Amniotic epithelial cell (primary cell): ENCODE results near the gene TCF21.

Source experiments
- DNase-seq: peaks from one replicate; pipeline ENCODE4 v3.0.0-alpha.2; 2010; ENCODE audit warnings: low read depth

The TCF21 gene

DNA sequence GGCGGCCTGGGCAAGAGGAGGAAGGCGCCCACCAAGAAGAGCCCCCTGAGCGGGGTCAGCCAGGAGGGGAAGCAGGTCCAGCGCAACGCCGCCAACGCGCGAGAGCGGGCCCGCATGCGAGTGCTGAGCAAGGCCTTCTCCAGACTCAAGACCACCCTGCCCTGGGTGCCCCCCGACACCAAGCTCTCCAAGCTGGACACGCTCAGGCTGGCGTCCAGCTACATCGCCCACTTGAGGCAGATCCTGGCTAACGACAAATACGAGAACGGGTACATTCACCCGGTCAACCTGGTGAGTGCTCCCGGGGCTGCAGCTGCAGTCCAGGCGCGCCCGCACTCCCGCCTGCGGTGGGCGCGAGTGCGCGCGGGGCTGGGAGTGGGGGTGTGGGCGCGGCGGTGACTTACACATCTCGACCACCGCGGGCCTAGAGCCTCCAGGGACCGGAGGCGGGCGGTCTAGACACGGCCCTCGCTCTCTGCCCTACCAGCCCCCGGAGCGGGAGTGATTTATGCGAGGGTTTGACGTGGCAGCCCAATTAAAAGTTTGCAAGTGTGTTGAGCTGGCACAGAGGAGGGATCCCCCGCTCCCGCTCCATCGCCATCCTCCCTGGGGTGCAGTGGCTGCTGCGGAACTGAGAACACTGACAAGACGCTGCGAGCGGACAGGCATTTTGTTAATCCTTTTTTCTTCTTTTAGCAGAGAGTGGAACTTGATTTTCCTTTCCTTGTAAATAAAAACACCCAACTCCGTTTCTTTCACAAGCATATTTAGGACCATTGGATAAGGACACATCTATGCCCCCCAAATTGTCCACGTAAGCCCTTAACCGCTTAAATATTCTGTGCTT lies 867 bp downstream of the TCF21 start:
- no peak for DNase-seq

DNA sequence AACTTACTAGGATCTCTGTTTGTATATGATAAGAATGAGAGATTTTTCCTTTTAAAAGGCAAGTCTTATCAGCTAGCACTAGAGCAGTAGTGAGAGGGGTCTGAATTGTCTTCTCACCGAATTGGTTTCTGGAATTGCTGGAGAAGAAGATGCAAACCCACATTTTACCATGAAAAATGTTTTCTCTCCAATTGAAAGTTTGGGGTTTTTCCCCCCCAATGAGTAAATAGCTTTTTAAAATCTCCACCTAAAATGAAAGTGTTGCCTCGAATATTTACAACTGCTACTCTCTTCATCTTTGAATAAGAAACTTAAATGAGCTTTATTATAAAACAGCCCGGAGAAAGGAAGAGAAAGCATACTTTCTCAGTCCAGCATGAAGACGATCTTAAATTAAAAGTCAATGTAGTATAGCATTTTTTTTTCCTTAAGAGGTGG lies 1.8 kb downstream of the TCF21 start:
- DNase-seq: no peak

DNA sequence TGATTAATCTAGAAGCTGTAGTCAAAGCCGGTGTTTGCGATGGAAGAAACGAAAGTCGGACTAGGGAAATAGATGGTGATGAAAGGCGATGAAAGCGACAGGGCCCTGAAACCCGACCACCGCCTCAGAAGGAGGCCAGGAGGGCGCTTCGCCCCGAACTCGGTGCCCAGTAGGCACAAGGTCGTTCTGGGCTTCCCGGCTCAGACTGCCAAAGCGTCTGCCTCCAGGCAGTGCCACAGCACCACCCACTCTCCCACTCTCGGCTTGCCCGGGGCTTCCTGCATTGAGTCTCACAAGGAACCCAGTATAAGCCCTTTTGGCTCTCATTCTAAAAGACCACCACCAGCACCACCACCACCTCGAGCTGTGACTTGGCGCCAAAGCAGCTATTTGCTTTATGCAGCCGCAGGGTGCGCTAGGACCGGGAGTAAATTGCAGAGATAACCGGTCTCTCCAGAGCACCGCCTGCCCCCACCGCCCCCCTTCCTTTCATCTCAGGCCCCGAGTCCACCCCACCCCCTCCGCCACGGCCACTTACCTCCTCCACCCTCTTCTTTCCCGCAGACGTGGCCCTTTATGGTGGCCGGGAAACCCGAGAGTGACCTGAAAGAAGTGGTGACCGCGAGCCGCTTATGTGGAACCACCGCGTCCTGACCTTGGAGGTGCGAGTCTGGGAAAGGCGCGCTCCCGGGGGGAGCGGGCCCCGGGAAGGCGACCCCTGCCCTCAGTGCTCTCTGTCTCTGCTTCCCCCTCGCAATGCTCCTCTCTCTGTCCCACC lies 2.4 kb downstream of the TCF21 start:
- DNase-seq: no peak

DNA sequence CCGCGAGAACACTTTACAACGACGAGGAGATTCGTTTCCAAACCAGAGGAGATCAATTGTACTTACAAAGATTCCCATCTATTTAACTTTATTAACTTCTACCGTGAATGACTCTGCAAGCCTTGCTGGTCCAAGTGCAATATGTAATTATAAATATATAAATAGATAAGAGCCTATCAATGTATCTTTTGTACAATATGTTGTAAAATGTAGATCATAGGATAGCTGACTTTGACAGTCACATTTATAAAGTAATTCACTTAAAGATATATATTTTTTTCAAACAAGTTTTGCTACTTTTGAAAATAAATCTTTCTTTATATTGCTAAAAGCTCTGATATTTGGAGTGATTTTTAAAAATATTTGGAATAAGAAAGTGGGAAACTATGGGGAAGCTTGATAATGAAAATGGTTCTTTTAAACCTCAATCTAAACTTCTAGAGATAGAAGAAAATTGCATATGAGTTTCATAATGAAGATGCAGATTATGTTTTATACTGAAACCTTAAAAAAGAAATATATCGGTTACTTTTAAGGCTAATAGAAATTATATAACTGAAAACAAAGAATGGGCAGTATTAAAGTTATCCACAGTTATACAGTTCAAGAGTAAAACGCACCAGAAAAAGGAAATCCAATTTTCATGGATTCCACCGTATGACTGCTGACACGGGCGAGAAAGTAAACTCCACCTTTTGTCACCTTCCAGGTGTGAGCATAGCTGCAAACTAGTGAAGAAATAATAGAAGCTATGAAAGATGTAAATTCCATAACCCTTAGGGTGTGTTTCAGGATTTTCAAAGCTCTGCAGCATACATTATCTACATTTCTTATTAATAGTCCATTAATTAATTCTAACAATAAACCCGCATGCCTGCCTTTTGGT lies 3.3 kb downstream of the TCF21 start:
- no peak for DNase-seq

DNA sequence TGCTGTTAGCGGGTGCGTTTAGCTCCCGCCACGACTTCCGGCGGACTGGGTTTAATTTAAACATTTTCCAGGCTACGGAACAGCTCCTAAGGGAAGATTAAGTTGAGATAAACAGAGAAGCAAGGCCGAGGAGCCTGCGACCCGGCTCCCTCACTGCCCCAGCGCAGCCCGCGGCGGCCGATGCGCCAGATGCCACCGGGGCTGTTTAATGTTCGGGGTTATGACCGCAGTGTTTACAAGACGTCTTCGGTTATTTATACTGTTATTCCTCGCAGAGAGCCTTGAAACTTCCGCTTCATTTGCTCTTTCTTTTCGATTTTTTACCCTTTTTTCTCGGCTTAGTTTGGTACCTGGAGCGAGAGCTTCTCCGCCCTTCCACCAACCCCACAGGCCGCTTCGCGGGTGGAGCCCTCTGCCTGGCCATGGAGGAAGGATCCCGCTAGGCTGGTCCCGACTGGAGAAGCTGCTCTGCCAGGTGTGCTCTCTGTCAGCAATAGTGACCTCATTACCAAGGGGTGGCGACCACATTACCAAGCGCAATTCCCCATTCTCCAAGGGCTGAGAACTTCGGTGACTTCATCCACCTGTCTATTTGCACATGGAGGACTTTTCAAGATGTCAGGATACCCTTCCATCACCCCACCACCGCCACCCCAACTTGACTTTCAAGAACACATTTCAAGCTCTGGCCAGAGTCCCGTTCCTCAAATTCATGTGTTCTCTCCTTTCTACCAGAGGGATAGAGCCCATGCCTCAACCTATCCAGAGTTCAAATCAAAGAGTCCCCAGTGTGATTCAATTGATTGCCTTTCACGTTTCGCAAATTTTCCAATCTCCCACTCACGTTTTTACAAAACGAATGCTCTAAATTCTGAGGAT lies 4.1 kb downstream of the TCF21 start:
- DNase-seq: no peak

DNA sequence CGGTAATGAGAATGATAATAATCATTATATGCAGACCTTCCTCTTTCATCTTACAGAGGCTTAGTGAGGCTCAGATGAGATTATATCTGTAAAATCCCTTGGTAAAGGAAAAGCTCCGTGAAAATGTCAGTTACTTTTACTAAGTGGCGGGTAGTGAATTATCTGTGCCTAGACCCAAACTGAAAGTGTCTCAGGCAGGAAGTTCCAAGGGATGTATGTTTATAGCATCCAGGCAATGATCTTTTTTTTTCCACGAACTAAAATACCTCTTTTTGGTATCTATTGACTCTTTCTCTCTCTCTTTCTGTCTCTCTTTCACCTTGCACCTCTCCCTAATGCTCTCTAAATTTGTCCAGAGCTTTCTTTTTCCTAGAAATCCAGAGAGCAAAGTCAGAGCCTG lies 5.0 kb downstream of the TCF21 start:
- DNase-seq: no peak

DNA sequence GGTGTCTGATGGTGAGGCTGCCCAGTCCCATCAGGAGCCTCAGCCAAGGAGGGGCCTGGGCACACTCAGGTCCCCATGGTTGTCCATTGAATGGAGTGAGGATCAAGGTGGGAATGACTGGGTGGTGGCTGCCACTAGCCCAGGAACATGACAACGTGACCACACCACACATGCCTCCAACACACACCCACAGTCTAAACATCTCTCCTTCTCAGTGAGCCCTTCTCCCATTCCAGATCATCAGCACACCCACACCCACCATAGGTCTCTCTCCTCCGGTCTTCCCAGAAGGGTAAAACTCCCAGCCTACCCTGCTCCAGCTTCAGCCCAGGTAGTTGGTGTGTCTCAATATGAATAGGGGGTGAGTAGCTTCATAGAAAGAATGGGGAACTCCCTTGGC lies 5.5 kb downstream of the TCF21 start:
- no peak for DNase-seq

DNA sequence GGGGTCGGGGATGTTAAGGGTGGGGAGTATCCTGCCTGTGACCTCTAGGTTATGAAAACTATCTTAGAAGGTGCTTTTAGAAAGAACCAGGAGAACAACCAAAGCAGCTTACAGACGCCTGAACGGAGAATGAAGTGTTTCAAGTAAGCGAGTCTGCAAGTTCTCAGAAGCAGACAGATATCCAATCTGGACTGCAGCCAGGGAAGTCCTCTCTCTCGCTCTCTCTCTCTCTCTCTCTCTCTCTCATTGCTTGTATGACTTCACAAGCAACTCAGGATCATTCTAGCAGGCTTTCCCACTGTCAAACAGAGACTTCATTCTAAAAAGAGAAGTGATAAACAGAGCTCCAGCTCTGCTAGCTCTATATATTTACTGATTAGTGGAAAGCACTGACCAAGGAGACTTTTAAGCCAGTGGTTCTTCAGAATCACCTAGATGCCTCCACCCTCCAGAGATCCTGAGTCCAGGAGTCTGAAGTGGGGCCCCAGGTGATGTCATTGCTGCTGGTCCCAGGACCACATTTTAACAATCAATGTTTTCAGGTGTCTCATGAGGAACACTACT lies 6.0 kb downstream of the TCF21 start:
- DNase-seq: peak; percentile 87

DNA sequence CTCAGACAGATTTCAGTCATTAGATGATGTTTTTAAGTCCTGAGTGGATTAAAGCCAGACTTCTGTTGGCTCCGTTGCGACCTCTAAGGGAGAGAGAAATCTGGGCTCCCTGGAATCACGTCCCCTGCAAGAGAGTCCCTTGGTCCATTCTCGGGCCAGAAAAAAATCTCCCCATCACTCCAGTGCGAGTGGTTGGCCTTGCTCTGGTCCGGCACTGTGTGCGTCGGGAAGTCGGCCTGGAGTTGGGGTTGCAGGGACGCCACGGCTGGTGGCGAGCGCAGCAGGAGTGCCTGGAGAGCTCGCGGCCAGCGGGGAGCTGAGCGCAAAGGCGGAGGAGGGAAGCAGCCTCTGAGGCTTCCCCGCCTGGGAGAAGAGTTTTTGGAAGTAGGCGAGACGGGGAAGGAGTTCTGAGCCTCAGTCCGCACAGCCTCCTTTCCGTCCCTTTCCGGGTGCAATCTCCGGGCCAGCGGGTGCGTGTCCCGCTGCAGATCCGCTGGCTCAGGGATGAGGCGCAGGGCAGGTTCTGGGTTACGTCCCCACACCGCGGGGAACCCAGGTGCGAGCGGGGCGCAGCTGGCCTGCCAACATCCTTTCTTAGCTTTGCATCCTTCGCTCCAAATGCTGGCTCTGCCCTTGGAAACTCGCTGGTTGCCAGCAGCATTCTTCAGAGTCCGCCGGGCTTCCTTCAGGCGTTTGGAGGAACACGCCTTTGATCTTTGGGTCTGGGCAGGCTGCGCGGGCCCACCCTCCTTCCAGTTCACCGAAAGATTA lies 6.8 kb downstream of the TCF21 start:
- DNase-seq: no peak

DNA sequence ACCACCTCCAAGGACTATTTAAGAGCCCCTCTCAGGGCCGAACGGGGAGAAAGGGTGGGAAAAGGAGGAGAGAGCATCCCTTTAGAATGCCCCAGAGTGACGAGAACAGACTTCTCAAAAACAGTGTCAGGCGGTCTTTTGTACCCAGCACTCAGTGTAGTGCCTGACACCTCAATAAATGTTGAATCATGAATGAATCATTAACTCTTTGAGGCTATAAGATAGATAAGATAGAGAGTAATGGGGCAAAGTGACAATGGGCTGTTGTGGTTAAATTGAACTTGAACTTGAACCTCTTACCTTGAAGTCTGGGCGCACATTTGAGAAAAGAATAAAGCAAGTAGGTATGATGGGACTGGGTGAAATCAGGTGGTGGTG lies 7.4 kb downstream of the TCF21 start:
- DNase-seq: no peak

DNA sequence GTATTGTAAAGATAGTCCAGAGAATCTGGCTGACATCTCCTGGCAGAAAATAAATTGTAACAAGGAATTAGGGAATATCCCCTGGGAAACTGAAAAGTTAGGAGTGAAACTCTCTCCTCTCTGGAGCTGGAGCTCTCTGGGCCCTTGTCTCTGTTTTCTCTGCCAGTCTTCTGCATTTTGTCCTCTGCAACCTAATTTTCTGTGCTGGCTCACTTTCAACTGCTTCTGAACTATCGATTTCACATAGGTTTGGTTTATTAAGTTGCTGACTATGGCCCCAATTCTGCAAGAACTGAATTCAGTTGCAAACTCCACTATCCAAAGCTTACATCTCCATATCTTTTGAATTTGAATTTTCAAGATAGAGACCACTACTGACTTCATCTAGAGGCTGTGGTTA lies 9.3 kb downstream of the TCF21 start:
- DNase-seq: no peak

DNA sequence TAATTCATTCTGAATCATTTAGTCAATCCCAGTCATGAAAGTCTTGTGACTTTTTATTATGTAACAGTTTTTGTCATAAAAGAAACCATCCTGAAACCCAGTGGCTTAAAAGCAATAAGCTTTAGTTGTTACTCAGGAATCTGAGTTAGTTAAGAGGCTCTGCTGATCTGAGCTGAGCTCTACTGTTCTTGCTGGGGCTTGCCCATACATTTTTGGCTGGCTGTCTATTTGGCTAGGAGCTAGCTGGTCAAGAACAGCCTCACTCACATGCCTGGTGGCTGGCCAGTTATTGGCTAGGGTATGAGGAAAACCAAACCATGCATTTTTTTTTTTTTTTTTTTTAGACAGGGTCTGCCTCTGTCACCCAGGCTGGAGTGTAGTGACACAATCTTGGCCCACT lies 10.6 kb downstream of the TCF21 start:
- DNase-seq: no peak

DNA sequence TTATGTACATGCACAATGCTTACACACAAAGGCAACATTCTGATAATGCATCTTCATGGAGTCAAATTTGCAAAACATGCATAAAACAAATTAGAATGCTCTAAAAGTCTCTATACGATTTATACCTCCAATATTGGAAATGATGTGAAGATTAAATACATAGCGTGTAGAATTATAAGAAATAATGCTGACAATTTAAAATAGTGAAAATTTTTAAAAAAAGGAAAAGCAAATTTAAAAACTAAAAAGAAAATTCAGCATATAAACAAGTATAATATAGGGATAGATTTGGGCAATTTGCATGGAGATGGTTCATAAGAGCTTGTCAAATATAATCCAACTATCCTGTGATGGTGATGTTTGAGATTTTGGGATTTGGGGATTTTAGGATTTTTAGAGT lies 14.9 kb downstream of the TCF21 start:
- DNase-seq: no peak

DNA sequence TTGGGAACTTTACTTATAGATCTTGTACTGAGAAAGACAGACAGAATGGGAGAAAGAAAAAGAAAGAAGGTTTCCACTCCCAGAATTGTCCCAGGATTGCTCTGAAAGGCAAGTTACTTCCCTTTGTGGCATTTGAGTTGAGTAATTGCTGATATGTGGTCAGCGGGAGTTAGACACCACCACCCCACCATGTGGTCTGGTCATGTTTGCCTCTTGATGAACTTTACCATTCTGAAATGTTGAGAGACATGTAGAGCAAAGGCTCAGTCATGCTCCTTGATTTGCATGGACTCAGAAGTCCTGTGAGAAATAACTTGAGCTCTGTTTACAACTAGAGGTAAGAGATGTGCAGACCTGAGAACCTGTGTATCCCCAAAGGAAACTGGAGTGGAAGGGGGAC lies 17.1 kb downstream of the TCF21 start:
- peak; percentile 72 for DNase-seq

DNA sequence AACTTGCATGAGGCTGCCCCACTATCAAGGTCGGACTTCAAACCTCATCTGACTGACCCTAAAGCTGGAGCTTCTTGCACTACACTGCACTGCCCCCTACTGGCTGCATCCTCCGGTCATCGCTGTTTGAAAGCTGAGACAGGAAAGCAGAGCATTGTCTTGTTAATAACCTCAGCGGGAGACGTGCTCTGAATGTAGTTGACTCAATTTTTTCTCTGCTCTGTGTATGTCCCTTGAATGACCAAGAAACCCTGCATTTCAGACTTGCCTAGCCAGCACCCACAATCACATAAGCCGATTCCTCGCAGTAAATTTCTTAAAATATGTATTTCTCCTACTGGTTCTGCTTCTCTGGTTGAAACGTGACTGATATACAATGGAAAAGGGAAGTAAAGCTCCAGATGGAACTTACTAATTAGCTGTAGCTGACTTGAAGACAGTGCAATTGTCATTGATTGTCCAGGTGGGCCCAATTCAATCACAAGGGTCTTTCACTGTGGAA lies 27.8 kb downstream of the TCF21 start:
- peak; percentile 81 for DNase-seq

DNA sequence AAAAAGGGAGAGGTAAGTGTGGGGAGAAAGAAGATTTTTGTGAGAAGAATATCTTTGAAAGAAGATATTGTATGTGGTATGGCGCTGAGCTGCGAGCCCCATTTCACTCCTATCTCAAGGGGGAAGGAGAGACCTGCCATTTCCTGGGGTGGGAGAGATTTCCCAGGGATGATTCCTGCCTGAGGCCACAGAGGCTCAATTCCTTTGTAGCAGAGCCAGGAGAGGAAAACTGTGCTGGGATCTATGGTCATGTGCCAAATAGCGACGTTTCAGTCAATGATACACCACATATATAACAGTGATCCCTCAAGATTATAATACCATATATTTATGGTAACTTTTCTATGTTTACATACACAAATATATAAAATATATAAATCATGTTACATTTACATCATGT lies 28.9 kb downstream of the TCF21 start:
- DNase-seq: no peak

DNA sequence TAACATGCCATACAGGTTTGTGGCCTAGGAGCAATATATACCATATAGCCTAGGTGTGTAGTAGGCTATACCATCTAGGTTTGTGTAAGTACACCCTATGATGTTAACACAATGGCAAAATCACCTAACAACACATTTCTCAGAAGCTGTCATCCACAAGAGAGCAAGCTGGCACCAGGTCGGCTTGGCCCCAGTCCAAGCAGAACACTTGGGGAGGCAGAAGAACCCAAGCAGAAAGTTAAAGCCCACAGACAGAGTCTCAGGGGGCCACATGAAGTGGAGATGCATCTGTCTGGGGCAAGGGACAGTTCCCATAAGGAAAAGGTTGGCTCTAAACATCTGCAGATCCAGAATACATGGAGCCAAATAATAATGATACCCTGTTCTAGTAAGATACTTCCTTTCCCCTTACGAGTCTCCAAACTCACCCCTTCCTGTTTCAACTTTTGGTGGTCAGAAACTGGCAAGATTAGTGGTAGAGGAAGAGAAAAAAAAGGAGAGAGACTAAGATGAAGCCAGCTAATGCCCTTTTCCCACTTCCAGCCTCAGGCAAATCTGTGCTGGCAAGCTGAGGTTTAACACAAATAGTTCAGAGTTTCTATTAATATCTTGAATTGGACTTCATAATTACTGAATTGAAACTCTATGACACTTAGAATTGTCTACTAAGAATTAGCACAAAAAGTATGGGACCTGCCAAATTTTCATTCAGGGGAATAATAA lies 29.5 kb downstream of the TCF21 start:
- DNase-seq: no peak

DNA sequence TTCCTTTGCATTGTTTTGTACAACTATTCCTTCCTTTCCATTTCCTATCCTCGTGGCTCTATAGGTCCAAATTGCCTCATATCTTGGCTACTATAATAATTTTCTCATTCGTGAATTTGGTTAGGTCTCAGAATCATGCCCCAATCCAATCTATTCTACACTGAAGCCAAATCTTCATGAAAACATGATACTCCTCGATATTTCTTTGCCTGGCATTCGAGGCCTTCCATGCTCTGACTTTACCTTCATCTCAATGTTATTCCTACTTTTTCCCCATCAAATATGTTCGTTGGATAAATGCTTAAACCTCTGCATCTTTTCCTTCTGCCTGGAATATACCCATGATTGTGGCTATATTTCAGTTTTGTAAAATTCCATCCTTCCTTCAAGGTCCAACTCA lies 30.4 kb downstream of the TCF21 start:
- no peak for DNase-seq

DNA sequence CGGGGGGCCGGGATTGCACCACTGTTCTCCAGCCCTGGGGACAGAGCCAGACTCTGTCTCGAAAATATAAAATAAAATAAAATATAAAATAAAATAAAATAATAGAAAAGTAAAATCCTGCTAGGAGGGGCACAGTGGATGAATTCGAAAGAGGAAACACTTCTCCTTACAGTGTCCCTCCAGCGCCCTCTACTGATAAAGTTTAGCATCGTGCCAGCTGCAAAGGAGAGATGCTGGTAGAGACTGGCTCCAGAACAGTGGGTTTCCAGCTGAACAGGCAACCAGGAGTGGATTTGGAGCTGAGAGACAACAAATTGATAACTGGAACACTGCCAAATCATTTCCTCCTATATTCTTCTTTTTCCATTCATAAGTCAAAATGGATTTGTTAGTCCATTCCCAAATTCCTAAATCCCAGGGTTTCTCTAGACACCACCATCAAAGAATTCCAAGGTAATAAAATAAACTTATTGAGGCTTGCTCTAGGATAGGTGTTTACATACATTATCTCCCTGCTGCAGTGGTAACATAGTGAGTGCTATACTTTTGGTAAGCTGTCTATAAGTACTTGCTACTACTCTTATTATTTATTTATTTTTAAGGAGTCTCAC lies 32.4 kb downstream of the TCF21 start:
- DNase-seq: peak; percentile 66
